ENCODE results near the gene ZNF718. TPM values are rescaled to one million over a fixed set of nuclear protein-coding genes. Genes with fewer than 3 reads are reported as not detected.

ZNF718 gene
- total and polyA plus RNA-seq, 2 of the 13 experiments (the other 11 are each of a cell fraction or from before 2014, with no cell fraction given) = not detected

DNA sequence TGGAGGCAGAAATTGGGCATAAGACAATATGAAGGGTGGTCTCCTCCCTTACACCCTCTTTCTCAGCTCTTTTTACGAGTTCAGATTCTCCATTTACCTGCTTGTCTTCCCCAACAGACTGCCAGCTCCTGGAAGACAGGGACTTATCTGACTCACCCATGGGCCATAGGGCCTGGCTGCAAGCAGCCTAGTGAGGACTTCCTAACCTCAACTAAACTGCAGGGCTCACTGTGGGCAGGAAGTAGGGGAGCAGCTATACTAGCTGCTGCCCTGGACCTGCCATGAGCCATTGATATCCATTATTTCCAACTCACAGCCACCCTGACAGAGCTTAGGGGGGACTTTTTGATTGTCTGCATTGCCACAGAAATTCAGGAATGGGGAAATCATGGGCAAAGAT lies 11.5 kb upstream of the ZNF718 start (continued):
- TF ChIP-seq, protein P1, sequence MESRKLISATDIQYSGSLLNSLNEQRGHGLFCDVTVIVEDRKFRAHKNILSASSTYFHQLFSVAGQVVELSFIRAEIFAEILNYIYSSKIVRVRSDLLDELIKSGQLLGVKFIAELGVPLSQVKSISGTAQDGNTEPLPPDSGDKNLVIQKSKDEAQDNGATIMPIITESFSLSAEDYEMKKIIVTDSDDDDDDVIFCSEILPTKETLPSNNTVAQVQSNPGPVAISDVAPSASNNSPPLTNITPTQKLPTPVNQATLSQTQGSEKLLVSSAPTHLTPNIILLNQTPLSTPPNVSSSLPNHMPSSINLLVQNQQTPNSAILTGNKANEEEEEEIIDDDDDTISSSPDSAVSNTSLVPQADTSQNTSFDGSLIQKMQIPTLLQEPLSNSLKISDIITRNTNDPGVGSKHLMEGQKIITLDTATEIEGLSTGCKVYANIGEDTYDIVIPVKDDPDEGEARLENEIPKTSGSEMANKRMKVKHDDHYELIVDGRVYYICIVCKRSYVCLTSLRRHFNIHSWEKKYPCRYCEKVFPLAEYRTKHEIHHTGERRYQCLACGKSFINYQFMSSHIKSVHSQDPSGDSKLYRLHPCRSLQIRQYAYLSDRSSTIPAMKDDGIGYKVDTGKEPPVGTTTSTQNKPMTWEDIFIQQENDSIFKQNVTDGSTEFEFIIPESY (CRISPR knock-in tag; IDR thresholded peaks at IDR 0.05) = no peak
- no peak for TF ChIP-seq ZNF75D (CRISPR knock-in tag; IDR thresholded peaks at IDR 0.05; ENCODE audit: borderline replicate concordance)

DNA sequence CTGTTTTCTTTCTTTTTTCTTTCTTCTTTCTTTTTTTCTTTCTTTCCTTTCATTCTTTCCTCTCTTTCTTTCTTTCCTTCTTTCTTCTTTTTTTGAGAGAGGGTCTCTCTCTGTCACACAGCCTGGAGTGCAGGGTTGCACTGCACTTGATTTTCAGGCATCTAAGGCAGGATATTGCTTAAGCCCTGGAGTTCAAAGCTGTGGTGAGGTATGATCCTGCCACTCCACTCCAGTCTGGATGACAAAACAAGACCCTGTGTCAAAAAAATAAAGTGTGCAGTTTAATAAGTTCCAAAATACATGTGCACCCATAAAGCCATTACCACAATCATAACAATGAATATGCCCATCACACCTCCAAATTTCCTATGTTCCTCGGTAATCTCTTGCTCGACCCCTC lies 10.6 kb upstream of the ZNF718 start:
- no TSS peak for BruUV-seq (replicated peaks)

More for the DNA sequence above, 10.6 kb upstream of the ZNF718 start:
- Histone ChIP-seq H3K27me3 (ENCODE audit: control insufficient read depth in 1 of 2, insufficient read depth in 2 of 2, low read length in 2 of 2) (no peaks in the 10 kb centered on the region; a peak in 1 of 5 replicates), H4K20me1 (ENCODE audit: insufficient read depth, low read length) (no peaks in the 10 kb centered on the region), H3K36me3 (replicated peaks in 1 of 2; ENCODE audit: control insufficient read depth in 1 of 2, insufficient read depth in 2 of 2, low read length in 2 of 2) (no peaks in the 10 kb centered on the region), H2AFZ (ENCODE audit: low read length) (no peak overlapping the region), H3K9me3 (ENCODE audit: low read length) (peaks cover 95% of the 10 kb centered on the region), H3K4me3 (replicated peaks in 1 of 3; ENCODE audit: insufficient read depth in 1 of 3, low read depth in 2 of 3, low read length in 3 of 3) (no peak overlapping the region), H3K4me1 (ENCODE audit: insufficient read depth, low read length) (no peaks in the 10 kb centered on the region), H3K79me2 (ENCODE audit: insufficient read depth, low read length) (no peaks in the 10 kb centered on the region), H3K4me2 (ENCODE audit: low read depth, low read length) (no peak overlapping the region), H3K9ac (ENCODE audit: insufficient read depth, low read depth, low read length) (no peak overlapping the region), H3K27ac (ENCODE audit: extremely low read length, insufficient read depth, low read length) (no peak overlapping the region)
- CTCF ChIA-PET (ENCODE audit: low intra/inter-chr PET ratio, low total read pairs) = no interaction called here
- 0% methylated on average over 2 of the region's 2 CpGs for WGBS (ENCODE audit: low lambda C conversion rate)
- ATAC-seq (no peak), FAIRE-seq (no peak), DNase-seq (ENCODE audit: low spot score) (no peak)
- intact Hi-C loops (cut with micrococcal nuclease; ENCODE audit: unreplicated experiment) (no loop called here), in situ Hi-C loops (cut with HindIII; ENCODE audit: extremely low pct_ligation_motif_present, low pct_unique_long_range_greater_than_20kb) (no loop called here)
- TF ChIP-seq ZNF468 (CRISPR knock-in tag; IDR thresholded peaks at IDR 0.05) (no peak), SNAI1 (CRISPR knock-in tag; IDR thresholded peaks at IDR 0.05; ENCODE audit: borderline replicate concordance) (no peak), ISL2 (CRISPR knock-in tag; IDR thresholded peaks at IDR 0.05) (no peak), SETDB1 (CRISPR knock-in tag; IDR thresholded peaks at IDR 0.05; ENCODE audit: borderline replicate concordance) (no peak), MYNN (CRISPR knock-in tag; IDR thresholded peaks at IDR 0.05; ENCODE audit: low read depth) (no peak), ZFY (CRISPR knock-in tag; IDR thresholded peaks at IDR 0.05) (no peak), PITX1 (CRISPR knock-in tag; IDR thresholded peaks at IDR 0.05) (no peak), ARNT2 (CRISPR knock-in tag; IDR thresholded peaks at IDR 0.05; ENCODE audit: low read depth) (no peak), SPEN (CRISPR knock-in tag; IDR thresholded peaks at IDR 0.05; ENCODE audit: low read depth) (no peak)
- TF ChIP-seq, protein P2, sequence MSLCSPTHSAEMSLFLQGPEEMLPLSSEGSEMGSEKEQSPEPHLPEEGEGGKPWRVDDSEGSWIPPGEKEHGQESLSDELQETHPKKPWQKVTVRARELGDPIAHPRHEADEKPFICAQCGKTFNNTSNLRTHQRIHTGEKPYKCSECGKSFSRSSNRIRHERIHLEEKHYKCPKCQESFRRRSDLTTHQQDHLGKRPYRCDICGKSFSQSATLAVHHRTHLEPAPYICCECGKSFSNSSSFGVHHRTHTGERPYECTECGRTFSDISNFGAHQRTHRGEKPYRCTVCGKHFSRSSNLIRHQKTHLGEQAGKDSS (CRISPR knock-in tag; IDR thresholded peaks at IDR 0.05; ENCODE audit: borderline replicate concordance, low read depth) = no peak
- POLR2A ChIA-PET = no interaction called here
